Hematopoietic multipotent progenitor cell treated with erythropoietin and hydrocortisone succinate and interleukin-3 and kit ligand, for 6 days (in vitro differentiated cells): ENCODE measurements around the gene PLXNA4.

Source experiments
- DNase-seq: peaks from one replicate; pipeline ENCODE4 v3.0.0-alpha.2; 2015

Gene PLXNA4

DNA sequence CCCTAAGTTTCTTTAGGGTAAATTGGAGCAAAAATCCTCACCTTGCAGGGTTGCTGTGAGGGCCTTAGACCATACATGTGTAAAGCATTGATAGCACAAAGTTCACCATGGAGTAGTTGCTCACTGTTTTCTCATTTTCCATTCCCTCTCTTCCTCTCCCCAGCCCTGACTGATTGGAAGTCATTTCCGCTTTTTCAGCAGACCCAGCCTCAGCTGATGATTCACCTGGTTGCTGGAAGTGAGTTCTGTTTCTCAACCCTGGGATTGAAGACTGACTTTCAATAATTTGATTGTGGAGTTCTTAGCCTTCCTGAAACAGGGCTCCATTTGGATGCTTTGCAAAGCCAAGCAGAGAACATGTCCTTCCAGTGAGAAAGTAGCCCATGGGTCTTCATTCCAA, 107.0 kb downstream of the PLXNA4 start:
- DNase-seq: no peak

DNA sequence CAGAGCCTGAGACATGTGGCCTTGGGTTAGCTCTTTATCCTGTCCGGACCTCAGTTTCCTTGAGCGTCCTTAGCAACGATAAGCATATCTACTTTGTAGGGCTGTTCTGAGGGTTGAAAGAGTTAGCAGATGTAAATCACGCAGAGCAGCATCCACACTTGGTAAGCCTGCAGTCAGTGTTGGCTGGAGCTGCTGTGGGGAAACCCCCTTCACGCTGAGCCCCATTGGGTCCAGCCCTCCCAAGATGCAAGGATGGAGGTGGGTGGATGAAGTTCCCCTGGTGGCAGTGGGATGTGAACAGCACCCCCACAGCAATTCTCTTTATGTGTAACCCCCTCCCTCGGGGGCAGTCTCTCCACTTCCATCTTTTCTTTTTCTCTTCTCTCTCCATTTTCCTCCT, 109.9 kb downstream of the PLXNA4 start:
- DNase-seq: no peak

DNA sequence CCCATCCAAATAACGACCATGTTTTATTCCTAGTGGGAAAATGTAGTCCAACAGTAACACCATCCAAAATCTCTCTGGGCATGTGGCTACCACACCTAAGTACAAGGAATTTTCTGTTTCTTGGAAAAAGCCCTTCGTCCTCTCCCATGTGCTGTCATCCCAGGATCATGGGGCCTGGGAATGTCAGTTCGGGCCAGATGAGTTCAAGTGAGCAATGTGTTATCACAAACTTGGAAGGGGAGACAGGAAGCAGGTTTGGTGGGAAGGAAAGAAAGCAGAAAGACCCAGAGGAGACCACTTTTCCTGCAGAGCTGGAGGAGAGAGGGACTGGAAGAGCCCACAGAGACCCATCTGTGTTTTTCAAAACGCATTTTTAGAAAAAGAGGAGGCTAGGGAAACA, 110.8 kb downstream of the PLXNA4 start:
- DNase-seq: no peak

DNA sequence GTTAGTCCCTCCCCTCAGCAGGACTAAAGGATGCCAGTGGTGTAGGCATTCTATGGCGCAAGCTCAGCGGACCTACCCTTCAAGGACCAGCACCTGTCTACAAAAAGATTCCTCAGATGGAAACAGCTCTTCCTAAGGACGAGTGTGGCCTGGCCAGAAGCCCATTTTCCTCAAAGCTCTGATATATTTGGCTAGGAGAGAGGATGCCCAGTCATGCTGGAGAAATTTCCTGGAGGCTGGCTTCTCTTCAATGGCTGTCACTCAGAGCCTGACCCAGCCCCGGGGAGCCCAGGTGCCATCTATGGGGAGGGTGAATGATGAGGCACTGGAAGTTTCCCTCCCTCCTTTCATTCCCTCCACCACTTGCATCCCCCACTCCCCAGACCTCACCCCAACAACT, 111.5 kb downstream of the PLXNA4 start:
- no peak for DNase-seq

DNA sequence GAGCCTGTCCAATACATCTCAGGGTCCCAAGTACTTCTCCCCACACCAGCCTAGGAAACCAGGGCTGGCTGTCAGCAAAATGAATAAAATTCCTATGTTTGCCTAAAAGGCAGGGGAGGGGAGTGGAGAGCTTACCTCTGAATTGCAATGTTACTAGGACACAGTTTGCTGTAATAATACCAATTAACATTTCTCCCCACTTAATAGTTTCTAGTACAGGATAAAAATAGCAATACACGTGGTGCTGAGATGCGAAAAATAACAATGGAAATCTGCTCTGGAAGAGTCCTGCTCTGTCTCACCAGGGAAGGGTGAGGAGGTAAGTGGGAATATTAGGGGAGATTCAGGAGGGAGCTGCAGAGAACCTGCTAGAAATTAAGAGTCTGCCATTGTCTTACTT, 112.3 kb downstream of the PLXNA4 start:
- DNase-seq: no peak

DNA sequence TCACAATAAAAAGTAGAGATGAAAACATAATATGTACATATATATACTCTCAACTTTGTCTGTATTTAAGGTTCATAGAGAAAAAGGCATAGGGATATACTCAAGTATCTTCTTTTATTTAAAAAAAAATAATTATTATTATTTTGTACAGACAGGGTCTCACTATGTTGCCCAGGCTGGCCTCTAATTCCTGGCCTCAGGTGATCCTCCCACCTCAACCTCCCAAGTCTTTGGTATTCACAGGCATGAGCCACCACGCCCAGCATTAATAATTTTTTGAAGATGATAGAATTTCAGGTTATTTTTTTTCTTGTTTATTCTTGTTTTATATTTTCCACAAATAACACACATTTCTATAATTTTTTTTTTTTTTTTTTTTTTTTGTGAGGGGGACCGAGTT, 113.8 kb downstream of the PLXNA4 start:
- DNase-seq: no peak

- DNase-seq: no peak
These were observed 115.2 kb downstream of the PLXNA4 start for GRCh38 chr7:132461032-132461592.

- no peak for DNase-seq
These were observed 117.5 kb downstream of the PLXNA4 start for GRCh38 chr7:132458729-132459128.

DNA sequence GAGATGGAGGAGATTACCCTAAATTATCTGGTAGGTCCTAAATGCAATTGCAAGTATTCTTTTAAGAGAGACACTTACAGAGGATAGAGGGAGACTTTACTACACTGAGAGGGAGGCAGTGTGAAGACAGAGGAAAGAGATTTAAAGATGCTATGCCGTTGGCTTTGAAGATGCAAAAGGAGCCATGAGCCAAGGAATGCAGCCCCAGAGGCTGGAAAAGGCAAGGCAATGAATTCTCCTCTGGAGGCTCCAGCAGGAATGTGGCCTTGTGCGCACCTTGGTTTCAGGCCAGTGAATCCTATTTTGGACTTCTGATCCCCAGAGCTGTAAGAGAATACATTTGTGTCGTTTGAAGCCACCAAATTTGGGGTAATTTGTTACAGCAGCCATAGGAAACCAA, 118.6 kb downstream of the PLXNA4 start:
- DNase-seq: no peak

DNA sequence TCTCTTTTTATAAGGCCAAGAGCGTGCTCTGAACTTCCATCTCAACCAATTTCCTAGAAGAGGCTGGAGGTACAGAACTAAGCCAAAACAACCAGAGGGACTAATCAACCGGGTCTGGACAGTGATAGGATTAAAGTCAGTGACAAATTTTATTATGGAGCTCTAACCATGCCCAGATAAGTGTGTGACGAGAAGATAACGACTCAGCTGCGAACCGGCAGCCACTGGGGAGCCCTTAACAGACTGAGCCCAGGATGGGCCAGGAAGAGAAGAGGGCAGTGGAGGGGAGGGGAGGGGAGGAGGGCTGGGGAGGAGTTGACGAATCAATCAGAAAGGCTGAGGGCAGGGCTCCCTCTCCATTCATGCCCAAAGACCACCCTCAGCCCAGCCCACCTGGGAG, 119.9 kb downstream of the PLXNA4 start:
- DNase-seq: peak; percentile 90

DNA sequence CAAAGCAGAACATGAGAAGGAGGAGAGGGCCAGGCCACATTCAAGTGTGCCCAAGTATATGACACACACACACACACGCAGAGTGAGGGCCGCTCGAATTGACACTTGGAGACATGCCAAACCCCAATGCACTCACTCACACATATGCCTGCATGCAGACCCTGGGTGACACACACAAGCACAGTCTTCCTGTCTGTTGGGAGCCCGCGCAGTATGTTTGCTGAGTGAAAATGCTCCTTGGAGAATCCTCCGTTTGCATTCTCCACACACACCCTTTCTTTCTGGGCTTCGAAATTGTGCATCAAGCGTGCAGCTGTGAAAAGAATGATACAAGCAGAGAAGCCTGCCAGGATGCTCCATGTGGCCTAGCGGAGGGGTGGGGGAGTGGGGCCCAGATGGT, 120.9 kb downstream of the PLXNA4 start:
- peak; percentile 44 for DNase-seq

- DNase-seq: no peak
These were observed 122.4 kb downstream of the PLXNA4 start for GRCh38 chr7:132453826-132454225.

DNA sequence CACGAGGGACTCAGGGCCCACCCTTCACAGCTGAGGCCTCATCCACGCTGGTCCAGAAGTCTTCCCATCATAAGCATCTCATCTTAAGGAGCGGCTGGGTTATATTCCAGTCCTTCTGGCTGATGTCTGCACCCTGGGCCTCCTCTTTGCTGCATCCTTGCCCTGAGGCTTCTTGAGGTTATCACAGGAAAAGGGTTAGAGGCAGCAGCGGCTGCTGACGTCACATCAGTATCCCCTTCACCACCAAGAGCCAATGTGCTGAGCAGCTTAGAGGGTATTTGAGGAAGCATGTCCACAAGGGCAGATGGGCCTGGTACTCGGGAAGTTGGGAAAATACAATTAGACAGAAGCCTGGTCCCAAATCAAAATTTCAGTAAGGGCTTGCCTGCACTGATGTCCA, 125.1 kb downstream of the PLXNA4 start:
- DNase-seq: no peak

DNA sequence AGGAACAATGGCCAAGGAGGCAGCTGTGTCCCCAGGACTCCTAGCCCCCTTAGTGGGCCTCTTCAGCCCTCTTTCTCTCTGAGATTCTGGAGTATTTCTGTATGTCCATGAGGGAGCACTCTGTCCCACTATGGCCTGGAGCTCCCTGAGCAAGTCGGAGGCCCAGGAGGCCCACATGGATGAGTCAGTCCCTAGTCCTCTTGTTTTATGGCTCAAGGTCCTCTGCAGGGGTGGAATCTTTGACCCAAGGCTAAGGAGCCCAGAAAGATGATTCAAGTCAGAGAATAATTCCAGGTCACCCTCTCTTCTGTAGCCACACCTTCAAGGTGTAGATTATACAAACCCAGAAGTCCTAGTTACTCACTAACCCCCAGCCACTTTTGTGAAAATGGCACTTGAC, 125.6 kb downstream of the PLXNA4 start:
- DNase-seq: no peak

- no peak for DNase-seq
These were observed 126.1 kb downstream of the PLXNA4 start for GRCh38 chr7:132450188-132450587.

- no peak for DNase-seq
These were observed 129.5 kb downstream of the PLXNA4 start for GRCh38 chr7:132446666-132447278.

DNA sequence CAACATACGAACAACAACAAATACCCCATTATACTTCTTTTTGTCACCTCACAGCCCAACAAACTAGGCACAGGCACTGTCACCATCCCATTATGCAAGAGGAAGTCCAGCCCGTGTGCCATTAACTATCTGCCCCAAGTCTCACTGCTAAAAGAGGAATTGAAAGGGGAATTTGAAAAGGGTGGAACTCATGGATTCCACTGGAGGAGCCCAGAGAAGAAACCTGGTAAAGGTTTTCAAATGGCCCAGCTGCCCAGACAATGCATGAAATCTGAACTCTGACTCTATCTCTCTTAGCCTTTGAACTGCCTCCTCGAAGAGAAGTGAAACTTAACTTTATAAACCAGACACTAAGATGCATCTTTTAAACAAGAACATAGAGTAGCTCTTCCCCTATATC, 130.0 kb downstream of the PLXNA4 start:
- DNase-seq: no peak

DNA sequence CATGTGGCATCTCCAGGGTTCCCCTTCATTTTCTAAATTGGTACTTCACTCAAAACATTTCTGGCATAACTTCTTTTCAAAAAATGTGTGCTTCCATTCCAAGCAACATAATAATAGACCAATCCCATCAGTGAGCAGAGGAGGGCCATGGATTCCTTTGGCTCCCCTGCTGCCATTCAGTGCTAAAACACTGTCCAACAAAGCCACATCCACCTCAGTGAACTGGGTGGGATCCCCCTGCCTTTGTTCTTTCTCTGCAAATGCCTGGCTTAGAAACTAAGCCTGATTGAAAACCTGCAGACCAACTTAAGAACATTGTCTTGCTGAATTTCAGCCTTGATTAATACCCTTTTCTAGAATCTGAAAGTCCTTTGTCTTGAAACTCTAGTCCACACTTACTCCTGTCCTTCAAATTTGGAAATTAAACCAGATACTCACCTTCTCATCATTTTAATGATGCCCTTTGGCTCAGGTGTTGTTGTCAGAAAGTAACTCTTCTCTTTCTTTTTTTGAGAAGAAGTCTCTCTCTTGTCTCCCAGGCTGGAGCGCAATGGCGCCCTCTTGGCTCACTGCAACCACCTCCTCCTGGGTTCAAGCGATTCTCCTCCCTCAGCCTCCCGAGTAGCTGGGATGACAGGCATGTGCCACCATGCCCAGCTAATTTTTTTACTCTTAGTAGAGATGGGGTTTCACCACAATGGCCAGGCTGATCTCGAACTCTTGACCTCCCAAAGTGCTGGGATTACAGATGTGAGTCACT, 132.3 kb downstream of the PLXNA4 start:
- no peak for DNase-seq

- DNase-seq: peak; percentile 21
These were observed 134.3 kb downstream of the PLXNA4 start for GRCh38 chr7:132441935-132442334.

DNA sequence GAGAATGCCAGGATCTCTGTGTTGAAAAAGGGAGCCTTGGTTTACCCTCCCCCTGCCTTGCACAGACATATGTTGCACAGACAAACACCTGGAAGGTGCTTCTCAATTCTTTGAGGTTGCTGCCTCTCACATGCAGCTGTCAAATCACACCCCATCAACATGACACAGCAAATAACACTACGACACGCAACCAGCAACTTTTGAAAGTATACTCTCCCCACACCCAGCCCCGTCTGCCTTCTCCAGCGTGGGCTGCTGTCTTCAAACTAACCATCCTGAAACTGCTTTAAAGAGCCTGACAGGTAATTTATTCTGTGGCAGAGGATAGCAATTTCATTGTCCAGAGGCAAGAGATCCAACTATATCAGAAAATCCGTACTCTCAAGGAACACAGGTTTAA, 136.1 kb downstream of the PLXNA4 start:
- no peak for DNase-seq

DNA sequence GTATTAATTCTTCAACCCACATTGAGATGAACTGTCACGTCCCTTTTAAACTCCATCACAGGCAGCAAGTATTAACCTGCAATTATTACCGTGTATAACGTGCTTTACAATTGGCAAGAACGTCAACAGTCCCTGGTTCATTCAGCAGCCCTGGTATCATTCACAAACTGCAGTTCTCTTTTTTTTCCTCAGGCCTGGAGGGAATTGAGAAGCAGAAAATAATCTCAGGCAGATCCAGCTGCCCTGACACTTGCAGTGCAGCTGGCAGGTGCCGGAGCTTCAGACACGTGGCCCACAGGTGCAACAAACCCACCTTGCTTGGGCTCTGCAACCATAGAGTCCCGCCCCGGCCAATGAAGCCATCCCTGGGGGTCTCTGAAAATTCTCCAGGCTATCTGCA, 137.3 kb downstream of the PLXNA4 start:
- no peak for DNase-seq

- peak; percentile 30 for DNase-seq
These were observed 138.5 kb downstream of the PLXNA4 start for GRCh38 chr7:132437730-132438129.

DNA sequence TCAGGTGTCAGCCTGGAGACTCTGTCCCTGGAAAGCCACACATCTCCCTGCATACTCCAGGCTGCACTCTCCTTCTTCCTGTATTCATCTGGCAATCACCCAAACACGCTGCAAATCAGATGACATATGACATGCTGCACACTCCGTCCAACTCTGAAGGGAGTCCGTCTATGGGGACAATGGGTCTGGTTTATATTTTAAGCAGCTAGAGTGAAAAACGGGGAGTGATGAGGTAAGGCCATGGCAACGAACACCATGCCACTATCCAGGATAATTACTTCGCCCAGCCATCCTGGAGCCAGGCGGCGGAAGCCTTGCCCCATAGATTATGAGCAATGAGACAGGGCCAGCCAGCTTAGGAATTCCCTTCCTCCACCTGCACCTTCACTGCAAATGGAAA, 140.1 kb downstream of the PLXNA4 start:
- no peak for DNase-seq
